Thymus (tissue), 11 donors: ENCODE measurements around the gene TPPP3. TPM values are rescaled to one million over a fixed set of nuclear protein-coding genes. Genes with fewer than 3 reads are reported as not detected.

Experiments used
- DNase-seq, 9 donors: peaks; one replicate each; pipeline ENCODE4 v3.0.0-alpha.2; 2013; ENCODE audit warnings: low spot score in 9 of 9, low read depth in 6 of 9, missing footprints in 1 of 9
- H3K27ac ChIP-seq, 2 donors: one replicate each; pipeline ENCODE4 v1.5.1; 2013; ENCODE audit warnings: control low read depth in 1 of 2, low read depth in 1 of 2, low read length in 1 of 2, mild to moderate bottlenecking in 1 of 2, moderate library complexity in 1 of 2
- H3K27me3 ChIP-seq, 2 donors: one replicate each; pipeline ENCODE4 v1.5.1; 2013; ENCODE audit warnings: low read length in 1 of 2; ENCODE audit not compliant: control insufficient read depth in 2 of 2, insufficient read depth in 1 of 2
- H3K36me3 ChIP-seq, 2 donors: one replicate each; pipeline ENCODE4 v1.5.1; 2013; ENCODE audit warnings: low read length in 1 of 2, mild to moderate bottlenecking in 1 of 2, moderate library complexity in 1 of 2; ENCODE audit not compliant: control insufficient read depth in 2 of 2, insufficient read depth in 2 of 2
- H3K4me1 ChIP-seq, 2 donors: one replicate each; pipeline ENCODE4 v1.5.1; 2013; ENCODE audit warnings: low read length in 2 of 2; ENCODE audit not compliant: control insufficient read depth in 2 of 2, insufficient read depth in 2 of 2
- H3K4me3 ChIP-seq, 2 donors: one replicate each; pipeline ENCODE4 v1.5.1; 2013; ENCODE audit warnings: low read length in 2 of 2, control low read depth in 1 of 2, mild to moderate bottlenecking in 1 of 2
- H3K9me3 ChIP-seq, 2 donors: one replicate each; pipeline ENCODE4 v1.5.1; 2013; ENCODE audit warnings: low read length in 1 of 2, mild to moderate bottlenecking in 1 of 2; ENCODE audit not compliant: control insufficient read depth in 2 of 2, insufficient read depth in 1 of 2
- WGBS: extraction: QIAGEN DNeasy Blood & Tissue Kit; methylation state at CpG from one replicate; pipeline ENCODE4 v1.1.7; 2013; 5-methylcytosine and 5-hydroxymethylcytosine counted together
- polyA plus RNA-seq: library from polyadenylated mRNA; stranded (reverse); fragments of 200-250 nt; gene quantifications from one replicate; pipeline ENCODE4 v1.2.3, GENCODE V29; 2013
- total RNA-seq: library from RNA; stranded (reverse); fragments of 120-200 nt; gene quantifications from one replicate; pipeline ENCODE4 v1.2.4, GENCODE V29; 2013
- donor health status: healthy.

The TPPP3 gene
- total and polyA plus RNA-seq, 2 donors = 1.6 to 9.0 TPM

- Histone ChIP-seq H3K4me1 (peaks cover 0 to 2% of the 10 kb centered on the region in 2 donors), H3K4me3 (no peak overlapping the region), H3K27ac (no peak overlapping the region), H3K9me3 (no peaks in the 10 kb centered on the region), H3K27me3 (peaks cover 4 to 20% of the 10 kb centered on the region in 2 donors), H3K36me3 (no peaks in the 10 kb centered on the region)
- WGBS = 97% methylated on average over 9 of the region's 9 CpGs
- no peak for DNase-seq
Measured at GRCh38 chr16:67409631-67410030, 16.3 kb upstream of the TPPP3 start.

GRCh38 chr16:67407788-67408452, 14.6 kb upstream of the TPPP3 start:
- Histone ChIP-seq H3K4me1 (peaks cover 0 to 2% of the 10 kb centered on the region in 2 donors), H3K27me3 (peaks cover 0 to 14% of the 10 kb centered on the region in 2 donors), H3K9me3 (no peaks in the 10 kb centered on the region), H3K27ac (no peak overlapping the region), H3K4me3 (no peak overlapping the region), H3K36me3 (no peaks in the 10 kb centered on the region)
- WGBS = 96% methylated on average over 6 of the region's 6 CpGs
- no peak for DNase-seq

GRCh38 chr16:67407176-67407787, 14.0 kb upstream of the TPPP3 start:
- no peak for DNase-seq
- no peak overlapping the region for H3K4me3 ChIP-seq
- peaks cover 0 to 14% of the 10 kb centered on the region in 2 donors for H3K27me3 ChIP-seq
- no peak overlapping the region for H3K27ac ChIP-seq
- no peaks in the 10 kb centered on the region for H3K9me3 ChIP-seq
- 97% methylated on average over 7 of the region's 7 CpGs for WGBS
- no peaks in the 10 kb centered on the region for H3K4me1 ChIP-seq
- no peaks in the 10 kb centered on the region for H3K36me3 ChIP-seq

GRCh38 chr16:67406111-67406971, 13.0 kb upstream of the TPPP3 start:
- WGBS = 96% methylated on average over 18 of the region's 18 CpGs
- DNase-seq = no peak
- Histone ChIP-seq H3K9me3 (no peaks in the 10 kb centered on the region), H3K4me3 (no peak overlapping the region), H3K27ac (no peak overlapping the region), H3K4me1 (no peaks in the 10 kb centered on the region), H3K27me3 (peaks cover 0 to 16% of the 10 kb centered on the region in 2 donors), H3K36me3 (no peaks in the 10 kb centered on the region)

DNA sequence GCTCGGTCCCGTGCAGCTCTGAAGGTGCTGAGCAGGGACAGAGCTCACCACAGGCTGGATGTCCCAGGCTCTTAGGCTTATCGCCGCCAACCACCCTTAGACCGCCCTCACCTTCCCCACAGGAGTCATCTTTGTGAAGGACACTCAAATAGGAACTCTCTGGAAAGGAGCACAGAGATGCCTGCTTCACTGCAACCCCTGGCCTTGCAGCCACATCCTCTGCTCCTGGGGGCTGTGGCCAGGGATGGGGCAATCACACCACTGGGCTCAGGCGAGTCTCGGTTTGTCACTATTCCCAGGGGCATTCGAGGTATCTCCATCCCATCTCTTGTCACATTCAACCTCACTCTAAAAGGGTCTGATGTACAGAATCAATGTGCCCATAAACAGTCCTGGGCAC, 12.0 kb upstream of the TPPP3 start:
- Histone ChIP-seq H3K4me3 (no peak overlapping the region), H3K27ac (no peak overlapping the region), H3K36me3 (no peaks in the 10 kb centered on the region), H3K27me3 (peaks cover 0 to 17% of the 10 kb centered on the region in 2 donors), H3K4me1 (no peaks in the 10 kb centered on the region), H3K9me3 (no peaks in the 10 kb centered on the region)
- 97% methylated on average over 8 of the region's 8 CpGs for WGBS
- no peak for DNase-seq

DNA sequence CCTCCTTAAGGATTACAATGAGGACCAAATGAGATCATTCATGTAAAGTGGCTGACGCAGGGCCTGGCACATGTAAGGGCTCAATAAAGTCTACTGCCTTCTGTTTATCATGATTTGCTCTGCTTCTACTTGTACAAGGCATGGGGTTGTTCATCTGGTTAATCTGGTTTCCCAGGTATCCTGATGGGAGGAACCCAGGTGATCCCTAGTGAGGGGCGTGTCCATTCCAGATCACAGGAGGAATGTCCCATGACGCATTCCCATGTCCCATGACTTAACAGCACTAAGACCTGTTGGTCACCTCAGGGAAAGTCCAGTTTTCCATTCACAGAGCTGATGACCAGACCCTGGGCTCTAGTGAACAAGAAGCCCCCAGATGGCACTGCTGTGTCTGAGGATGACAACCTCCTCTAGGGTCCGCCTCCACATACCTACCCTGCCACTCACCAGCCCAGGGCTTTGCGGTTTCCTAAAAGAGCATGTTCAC, 11.5 kb upstream of the TPPP3 start:
- no peak overlapping the region for H3K27ac ChIP-seq
- H3K9me3 ChIP-seq = no peaks in the 10 kb centered on the region
- no peak for DNase-seq
- no peak overlapping the region for H3K4me3 ChIP-seq
- 98% methylated on average over 5 of the region's 5 CpGs for WGBS
- H3K36me3 ChIP-seq = no peaks in the 10 kb centered on the region
- peaks cover 0 to 20% of the 10 kb centered on the region in 2 donors for H3K27me3 ChIP-seq
- H3K4me1 ChIP-seq = no peaks in the 10 kb centered on the region

DNA sequence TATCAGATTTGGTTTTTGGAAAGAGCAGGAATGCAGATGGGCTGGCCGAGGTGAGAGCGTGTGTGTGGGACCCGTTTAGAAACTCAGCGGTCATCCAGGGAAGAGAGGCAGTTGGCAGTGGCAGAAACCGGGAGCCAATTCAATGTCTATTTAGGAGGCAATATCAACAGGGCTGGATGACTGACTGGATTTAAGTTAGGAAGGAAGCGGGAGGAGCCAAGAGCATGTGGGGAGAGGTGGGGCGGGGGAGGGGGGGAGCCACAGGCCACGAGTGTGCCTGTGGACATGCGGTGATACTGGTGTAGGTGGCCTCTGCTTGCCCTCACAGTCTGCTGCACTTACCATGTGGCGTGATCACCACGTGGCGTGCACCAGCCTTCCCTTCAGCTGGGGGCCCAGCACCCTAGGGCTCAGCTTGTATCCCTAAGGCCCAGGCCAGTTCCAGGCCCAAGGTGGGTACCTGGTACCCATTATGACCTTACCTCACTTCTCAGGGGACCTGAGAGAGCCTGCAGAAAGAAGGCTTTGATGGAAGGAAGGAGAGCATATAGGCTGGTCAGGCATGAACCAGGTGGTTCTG, 10.8 kb upstream of the TPPP3 start:
- H3K4me1 ChIP-seq = no peaks in the 10 kb centered on the region
- H3K9me3 ChIP-seq = no peaks in the 10 kb centered on the region
- WGBS = 85% methylated on average over 12 of the region's 12 CpGs
- H3K4me3 ChIP-seq = no peak overlapping the region
- H3K36me3 ChIP-seq = no peaks in the 10 kb centered on the region
- no peak overlapping the region for H3K27ac ChIP-seq
- DNase-seq = no peak
- H3K27me3 ChIP-seq = peaks cover 0 to 28% of the 10 kb centered on the region in 2 donors

DNA sequence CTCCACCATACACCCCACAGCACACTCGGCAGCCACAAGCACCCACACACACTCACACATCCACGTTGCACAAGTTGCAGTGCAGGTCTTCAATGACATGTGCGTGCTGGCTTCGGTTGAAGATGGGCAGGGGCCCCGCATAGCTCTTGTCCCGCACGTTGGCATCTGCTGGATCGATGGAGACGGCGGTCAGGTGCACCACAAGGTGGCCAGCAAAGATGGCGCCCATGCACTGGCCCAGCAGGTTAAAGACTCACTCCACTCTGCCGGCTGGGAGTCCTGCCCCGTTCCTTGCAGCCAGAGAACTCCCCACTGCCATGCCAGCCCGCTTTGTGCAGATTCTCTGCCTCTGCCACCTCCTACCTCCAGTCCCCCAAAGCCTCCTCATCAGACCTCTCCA, 7.6 kb upstream of the TPPP3 start:
- H3K9me3 ChIP-seq = no peaks in the 10 kb centered on the region
- no peak for DNase-seq
- H3K27ac ChIP-seq = no peak overlapping the region
- peaks cover 0 to 8% of the 10 kb centered on the region in 2 donors for H3K4me1 ChIP-seq
- H3K27me3 ChIP-seq = peaks cover 6 to 51% of the 10 kb centered on the region in 2 donors
- H3K36me3 ChIP-seq = no peaks in the 10 kb centered on the region
- WGBS = 99% methylated on average over 14 of the region's 14 CpGs
- no peak overlapping the region for H3K4me3 ChIP-seq
